ENCODE results near the gene PTPN23. TPM values are rescaled to one million over a fixed set of nuclear protein-coding genes. Genes with fewer than 3 reads are reported as not detected.

Gene PTPN23
- total RNA-seq, 2 experiments from 2014 or later: 13.6 to 40.0 TPM

DNA sequence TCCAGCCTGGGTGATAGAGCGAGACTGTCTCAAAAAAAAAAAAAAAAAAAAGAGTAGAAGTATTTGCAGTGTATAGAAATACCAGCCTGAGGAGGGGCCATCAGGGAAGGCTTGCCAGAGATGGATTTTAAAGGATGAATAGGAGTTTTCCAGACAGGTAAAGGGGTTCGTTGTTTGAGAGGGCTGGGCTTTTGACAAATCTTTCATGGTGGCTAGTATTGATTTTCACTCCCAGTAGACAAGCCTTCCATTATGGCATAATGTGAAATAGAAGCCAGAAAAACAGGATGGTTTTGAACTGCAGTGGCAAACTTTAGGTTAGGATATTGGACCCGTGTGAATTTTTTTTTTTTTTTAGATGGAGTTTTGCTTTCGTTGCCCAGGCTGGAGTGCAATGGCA lies 3.6 kb downstream of the PTPN23 start:
- Histone ChIP-seq H3K4me3 (ENCODE audit: low read depth, low read length, poor library complexity, severe bottlenecking) (no peak overlapping the region), H3K79me2 (ENCODE audit: insufficient read depth, low read depth, low read length) (peaks cover 54% of the 10 kb centered on the region), H2AFZ (ENCODE audit: low read length) (no peak overlapping the region), H3K9me2 (ENCODE audit: insufficient read depth, low read length) (no peaks in the 10 kb centered on the region), H3K36me3 (ENCODE audit: insufficient read depth, low read length) (peaks cover 46% of the 10 kb centered on the region), H4K20me1 (ENCODE audit: insufficient read depth, low read length) (peaks cover 10% of the 10 kb centered on the region), H3K9me3 (ENCODE audit: low read length) (no peaks in the 10 kb centered on the region), H3K4me1 (ENCODE audit: insufficient read depth, low read length, poor library complexity, severe bottlenecking) (peaks cover 17% of the 10 kb centered on the region), H3K4me2 (ENCODE audit: low read length) (no peak overlapping the region), H3K27ac (ENCODE audit: low read depth, low read length, poor library complexity, severe bottlenecking) (no peak overlapping the region)
- no peak for TF ChIP-seq EZH2phosphoT487 (IDR thresholded peaks at IDR 0.05; ENCODE audit: borderline replicate concordance, low read depth, low read length)
- TF ChIP-seq, protein P1, sequence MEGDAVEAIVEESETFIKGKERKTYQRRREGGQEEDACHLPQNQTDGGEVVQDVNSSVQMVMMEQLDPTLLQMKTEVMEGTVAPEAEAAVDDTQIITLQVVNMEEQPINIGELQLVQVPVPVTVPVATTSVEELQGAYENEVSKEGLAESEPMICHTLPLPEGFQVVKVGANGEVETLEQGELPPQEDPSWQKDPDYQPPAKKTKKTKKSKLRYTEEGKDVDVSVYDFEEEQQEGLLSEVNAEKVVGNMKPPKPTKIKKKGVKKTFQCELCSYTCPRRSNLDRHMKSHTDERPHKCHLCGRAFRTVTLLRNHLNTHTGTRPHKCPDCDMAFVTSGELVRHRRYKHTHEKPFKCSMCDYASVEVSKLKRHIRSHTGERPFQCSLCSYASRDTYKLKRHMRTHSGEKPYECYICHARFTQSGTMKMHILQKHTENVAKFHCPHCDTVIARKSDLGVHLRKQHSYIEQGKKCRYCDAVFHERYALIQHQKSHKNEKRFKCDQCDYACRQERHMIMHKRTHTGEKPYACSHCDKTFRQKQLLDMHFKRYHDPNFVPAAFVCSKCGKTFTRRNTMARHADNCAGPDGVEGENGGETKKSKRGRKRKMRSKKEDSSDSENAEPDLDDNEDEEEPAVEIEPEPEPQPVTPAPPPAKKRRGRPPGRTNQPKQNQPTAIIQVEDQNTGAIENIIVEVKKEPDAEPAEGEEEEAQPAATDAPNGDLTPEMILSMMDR (conservative IDR thresholded peaks at IDR 0.05; ENCODE audit: low read length): no peak
- no peak for DNase-seq (ENCODE audit: low spot score)
- intact Hi-C loops (cut with micrococcal nuclease; ENCODE audit: unreplicated experiment): loop anchor here (5.0 kb wide), 3 partner anchors 222 to 457 kb away; partner anchors contain the start of gene SETD2
- BruUV-seq (replicated peaks): no TSS peak
- ChIA-PET CTCF (ENCODE audit: unreplicated experiment) (no interaction called here), POLR2A (interaction anchor here (0.6 kb wide), 1 partner anchor 260 kb away, joined by 7 read pairs; no protein-coding TSS in a partner anchor)

GRCh38 chr3:47385007-47385406 lies 4.2 kb downstream of the PTPN23 start:
- no peaks in the 10 kb centered on the region for H3K9me2 ChIP-seq (ENCODE audit: insufficient read depth, low read length)
- peaks cover 46% of the 10 kb centered on the region for H3K36me3 ChIP-seq (ENCODE audit: insufficient read depth, low read length)
- H2AFZ ChIP-seq (ENCODE audit: low read length): no peak overlapping the region
- no peaks in the 10 kb centered on the region for H3K9me3 ChIP-seq (ENCODE audit: low read length)
- H3K79me2 ChIP-seq (ENCODE audit: insufficient read depth, low read depth, low read length): peaks cover 48% of the 10 kb centered on the region
- no peak for DNase-seq (ENCODE audit: low spot score)
- ChIA-PET CTCF (ENCODE audit: unreplicated experiment) (no interaction called here), POLR2A (no interaction called here)
- H3K4me1 ChIP-seq (ENCODE audit: insufficient read depth, low read length, poor library complexity, severe bottlenecking): peaks cover 12% of the 10 kb centered on the region
- TF ChIP-seq, protein P1 (conservative IDR thresholded peaks at IDR 0.05; ENCODE audit: low read length): no peak
- TF ChIP-seq EZH2phosphoT487 (IDR thresholded peaks at IDR 0.05; ENCODE audit: borderline replicate concordance, low read depth, low read length): no peak
- no peak overlapping the region for H3K4me2 ChIP-seq (ENCODE audit: low read length)
- H3K4me3 ChIP-seq (ENCODE audit: low read depth, low read length, poor library complexity, severe bottlenecking): no peak overlapping the region
- BruUV-seq (replicated peaks): no TSS peak
- H3K27ac ChIP-seq (ENCODE audit: low read depth, low read length, poor library complexity, severe bottlenecking): no peak overlapping the region
- intact Hi-C loops (cut with micrococcal nuclease; ENCODE audit: unreplicated experiment): no loop called here
- H4K20me1 ChIP-seq (ENCODE audit: insufficient read depth, low read length): peaks cover 10% of the 10 kb centered on the region

- CTCF ChIA-PET (ENCODE audit: unreplicated experiment): no interaction called here
- Histone ChIP-seq H3K4me2 (ENCODE audit: low read length) (no peak overlapping the region), H3K27ac (ENCODE audit: low read depth, low read length, poor library complexity, severe bottlenecking) (no peak overlapping the region), H3K36me3 (ENCODE audit: insufficient read depth, low read length) (peaks cover 46% of the 10 kb centered on the region), H3K9me3 (ENCODE audit: low read length) (no peaks in the 10 kb centered on the region), H3K4me1 (ENCODE audit: insufficient read depth, low read length, poor library complexity, severe bottlenecking) (peaks cover 12% of the 10 kb centered on the region), H2AFZ (ENCODE audit: low read length) (no peak overlapping the region), H3K4me3 (ENCODE audit: low read depth, low read length, poor library complexity, severe bottlenecking) (no peak overlapping the region), H3K9me2 (ENCODE audit: insufficient read depth, low read length) (no peaks in the 10 kb centered on the region), H4K20me1 (ENCODE audit: insufficient read depth, low read length) (peaks cover 10% of the 10 kb centered on the region), H3K79me2 (ENCODE audit: insufficient read depth, low read depth, low read length) (peaks cover 52% of the 10 kb centered on the region)
- BruUV-seq (replicated peaks): no TSS peak
- POLR2A ChIA-PET: no interaction called here
- no peak for DNase-seq (ENCODE audit: low spot score)
- TF ChIP-seq, protein P1 (conservative IDR thresholded peaks at IDR 0.05; ENCODE audit: low read length): no peak
- TF ChIP-seq EZH2phosphoT487 (IDR thresholded peaks at IDR 0.05; ENCODE audit: borderline replicate concordance, low read depth, low read length): no peak
- intact Hi-C loops (cut with micrococcal nuclease; ENCODE audit: unreplicated experiment): no loop called here
These were observed 5.0 kb downstream of the PTPN23 start for GRCh38 chr3:47385796-47386195.
